Adrenal gland (tissue), 5 donors: Measurements from ENCODE around the gene CALML3.

Experiments used
- POLR2A ChIP-seq, 2 donors: fragments of 450-650 bp; IDR thresholded peaks; one replicate each; pipeline ENCODE4 v1.6.1; 2017; ENCODE audit warnings: antibody characterized with exemption in 2 of 2, mild to moderate bottlenecking in 2 of 2, moderate library complexity in 1 of 2
- TF ChIP-seq, protein P1 (sequence below), 6 experiments: fragments of 450-650 bp in 4 of 6; fragments of 200-600 bp in 2 of 6; sonication (generic) in 1 of 6; IDR thresholded peaks; 1 replicate in 5 of 6; 2 replicates in 1 of 6; pipeline versions ENCODE4 v1.5.1 to v1.8.0; 2016 to 2021; ENCODE audit warnings: antibody characterized with exemption in 6 of 6, mild to moderate bottlenecking in 2 of 6, moderate library complexity in 1 of 6
- donor health status: DM: no; HTN: no; CAD: no.

- TF ChIP-seq, protein P1, sequence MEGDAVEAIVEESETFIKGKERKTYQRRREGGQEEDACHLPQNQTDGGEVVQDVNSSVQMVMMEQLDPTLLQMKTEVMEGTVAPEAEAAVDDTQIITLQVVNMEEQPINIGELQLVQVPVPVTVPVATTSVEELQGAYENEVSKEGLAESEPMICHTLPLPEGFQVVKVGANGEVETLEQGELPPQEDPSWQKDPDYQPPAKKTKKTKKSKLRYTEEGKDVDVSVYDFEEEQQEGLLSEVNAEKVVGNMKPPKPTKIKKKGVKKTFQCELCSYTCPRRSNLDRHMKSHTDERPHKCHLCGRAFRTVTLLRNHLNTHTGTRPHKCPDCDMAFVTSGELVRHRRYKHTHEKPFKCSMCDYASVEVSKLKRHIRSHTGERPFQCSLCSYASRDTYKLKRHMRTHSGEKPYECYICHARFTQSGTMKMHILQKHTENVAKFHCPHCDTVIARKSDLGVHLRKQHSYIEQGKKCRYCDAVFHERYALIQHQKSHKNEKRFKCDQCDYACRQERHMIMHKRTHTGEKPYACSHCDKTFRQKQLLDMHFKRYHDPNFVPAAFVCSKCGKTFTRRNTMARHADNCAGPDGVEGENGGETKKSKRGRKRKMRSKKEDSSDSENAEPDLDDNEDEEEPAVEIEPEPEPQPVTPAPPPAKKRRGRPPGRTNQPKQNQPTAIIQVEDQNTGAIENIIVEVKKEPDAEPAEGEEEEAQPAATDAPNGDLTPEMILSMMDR (IDR thresholded peaks at IDR 0.05): no peak
- no peak for TF ChIP-seq POLR2A (IDR thresholded peaks at IDR 0.05)
These were observed 35.5 kb downstream of the CALML3 start for GRCh38 chr10:5560142-5560816.
